IgD-negative memory B cell (primary cell): ENCODE data around the gene NCKAP5. TPM values are rescaled to one million over a fixed set of nuclear protein-coding genes. Genes with fewer than 3 reads are reported as not detected.

Source experiments
- H3K27ac Mint-ChIP-seq, 3 donors: one replicate each; pipeline ENCODE4 v1.8.0; 2020 to 2022; ENCODE audit warnings: mild to moderate bottlenecking in 3 of 3, mixed read lengths in 3 of 3, moderate library complexity in 1 of 3
- H3K27me3 Mint-ChIP-seq: one replicate; pipeline ENCODE4 v1.8.0; 2021; ENCODE audit warnings: mixed read lengths
- H3K36me3 Mint-ChIP-seq: one replicate; pipeline ENCODE4 v1.8.0; 2020; ENCODE audit warnings: mild to moderate bottlenecking, mixed read lengths
- H3K4me1 Mint-ChIP-seq, 3 donors: one replicate each; pipeline ENCODE4 v1.8.0; 2020 to 2022; ENCODE audit warnings: mixed read lengths in 3 of 3, mild to moderate bottlenecking in 1 of 3
- H3K4me3 Mint-ChIP-seq, 4 donors: one replicate each; pipeline ENCODE4 v1.8.0; 2020 to 2022; ENCODE audit warnings: mild to moderate bottlenecking in 4 of 4, mixed read lengths in 4 of 4, moderate library complexity in 3 of 4
- H3K9me3 Mint-ChIP-seq, 3 donors: one replicate each; pipeline ENCODE4 v1.8.0; 2020 to 2021; ENCODE audit warnings: mixed read lengths in 3 of 3, mild to moderate bottlenecking in 1 of 3
- polyA plus RNA-seq: library from polyadenylated mRNA; unstranded; fragments of 300-500 nt; fragmentation: Illumina TruSeq; gene quantifications from one replicate; pipeline ENCODE4 v1.2.3, GENCODE V29; 2021

The NCKAP5 gene
- polyA plus RNA-seq, 1 donor from 2014 or later = not detected

DNA sequence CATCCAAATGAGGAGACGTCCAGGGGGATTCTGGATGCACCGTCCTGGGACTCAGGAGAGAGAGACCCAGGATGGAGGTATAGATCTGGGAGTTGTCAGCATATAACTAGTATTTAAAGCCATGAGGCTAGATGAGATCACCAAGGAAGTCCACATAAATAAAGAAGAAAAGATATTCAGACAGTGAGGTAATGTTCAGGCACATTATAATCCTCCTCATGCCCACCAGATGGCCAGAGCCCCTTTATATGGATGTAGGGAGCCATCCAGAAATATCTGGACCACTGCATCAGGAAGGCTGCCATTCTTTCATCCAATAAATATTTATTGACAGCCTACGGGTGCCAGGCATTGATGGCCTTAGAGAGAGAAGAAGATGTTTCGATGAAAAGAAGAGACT lies 21.2 kb upstream of the NCKAP5 start:
- Mint-ChIP-seq H3K9me3 (no peaks in the 10 kb centered on the region), H3K27me3 (peaks cover 14% of the 10 kb centered on the region), H3K36me3 (no peaks in the 10 kb centered on the region), H3K4me1 (peaks cover 0 to 3% (median 0%) of the 10 kb centered on the region in 3 donors), H3K27ac (no peak overlapping the region), H3K4me3 (no peak overlapping the region)

DNA sequence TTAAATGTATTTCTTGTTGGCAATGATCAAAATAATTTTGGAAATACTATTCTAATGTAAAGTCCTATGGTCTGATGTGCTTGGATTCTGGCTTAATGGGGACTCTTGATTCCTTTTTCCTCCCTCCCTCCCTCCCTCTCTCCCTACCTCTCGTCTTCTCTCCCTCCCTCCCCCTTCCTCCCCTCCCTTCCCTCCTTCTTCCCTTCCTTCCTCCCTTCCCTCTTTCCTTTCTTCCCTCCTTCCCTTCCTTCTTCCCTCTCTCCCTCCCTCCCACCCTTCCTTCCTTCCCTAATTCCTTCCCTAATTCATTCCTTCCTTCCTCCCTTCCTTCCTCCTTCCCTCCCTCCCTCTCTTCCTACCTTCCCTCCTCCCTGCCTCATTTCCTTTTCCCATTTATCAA lies 19.9 kb upstream of the NCKAP5 start:
- Mint-ChIP-seq H3K27me3 (peaks cover 13% of the 10 kb centered on the region), H3K36me3 (no peaks in the 10 kb centered on the region), H3K27ac (no peak overlapping the region), H3K9me3 (no peaks in the 10 kb centered on the region), H3K4me3 (no peak overlapping the region), H3K4me1 (peaks cover 0 to 3% (median 0%) of the 10 kb centered on the region in 3 donors)

DNA sequence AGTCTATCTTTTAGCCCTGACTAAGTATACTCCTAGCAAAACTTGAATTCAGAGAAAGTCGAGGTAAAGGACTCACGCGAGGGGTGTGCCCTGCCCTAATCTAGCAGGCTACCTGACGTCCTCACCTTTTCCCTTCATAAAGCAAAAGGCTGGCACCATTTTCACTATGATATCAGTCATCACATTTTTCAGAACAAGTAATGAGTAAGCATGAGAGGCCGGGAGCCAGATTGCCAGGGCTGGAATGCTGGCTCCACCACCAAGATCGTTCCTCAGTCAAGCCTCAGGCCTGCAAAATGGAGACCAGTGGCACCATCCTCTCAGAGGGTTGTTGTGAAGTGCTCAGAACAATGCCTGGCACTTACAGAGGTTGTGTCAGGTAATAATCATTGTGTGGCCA lies 18.7 kb upstream of the NCKAP5 start:
- no peak overlapping the region for H3K27ac Mint-ChIP-seq
- no peaks in the 10 kb centered on the region for H3K9me3 Mint-ChIP-seq
- H3K4me3 Mint-ChIP-seq = no peak overlapping the region
- H3K36me3 Mint-ChIP-seq = no peaks in the 10 kb centered on the region
- peaks cover 11% of the 10 kb centered on the region for H3K27me3 Mint-ChIP-seq
- peaks cover 0 to 3% (median 0%) of the 10 kb centered on the region in 3 donors for H3K4me1 Mint-ChIP-seq

GRCh38 chr2:133581010-133581760 lies 12.9 kb upstream of the NCKAP5 start:
- Mint-ChIP-seq H3K4me1 (no peaks in the 10 kb centered on the region), H3K4me3 (no peak overlapping the region), H3K27ac (no peak overlapping the region), H3K36me3 (no peaks in the 10 kb centered on the region), H3K27me3 (no peaks in the 10 kb centered on the region), H3K9me3 (no peaks in the 10 kb centered on the region)

GRCh38 chr2:133579274-133579673 lies 11.0 kb upstream of the NCKAP5 start:
- Mint-ChIP-seq H3K27ac (no peak overlapping the region), H3K27me3 (no peaks in the 10 kb centered on the region), H3K36me3 (no peaks in the 10 kb centered on the region), H3K9me3 (no peaks in the 10 kb centered on the region), H3K4me3 (no peak overlapping the region), H3K4me1 (no peaks in the 10 kb centered on the region)

- no peak overlapping the region for H3K4me3 Mint-ChIP-seq
- no peaks in the 10 kb centered on the region for H3K4me1 Mint-ChIP-seq
- H3K9me3 Mint-ChIP-seq = no peaks in the 10 kb centered on the region
- H3K36me3 Mint-ChIP-seq = no peaks in the 10 kb centered on the region
- H3K27ac Mint-ChIP-seq = no peak overlapping the region
- H3K27me3 Mint-ChIP-seq = no peaks in the 10 kb centered on the region
Measured at GRCh38 chr2:133576714-133577113, 8.5 kb upstream of the NCKAP5 start.

GRCh38 chr2:133574620-133575019 lies 6.4 kb upstream of the NCKAP5 start:
- H3K9me3 Mint-ChIP-seq = no peaks in the 10 kb centered on the region
- H3K4me3 Mint-ChIP-seq = no peak overlapping the region
- no peaks in the 10 kb centered on the region for H3K27me3 Mint-ChIP-seq
- no peaks in the 10 kb centered on the region for H3K4me1 Mint-ChIP-seq
- no peak overlapping the region for H3K27ac Mint-ChIP-seq
- H3K36me3 Mint-ChIP-seq = no peaks in the 10 kb centered on the region

GRCh38 chr2:133574186-133574585 lies 5.9 kb upstream of the NCKAP5 start:
- H3K36me3 Mint-ChIP-seq = no peaks in the 10 kb centered on the region
- no peaks in the 10 kb centered on the region for H3K9me3 Mint-ChIP-seq
- no peak overlapping the region for H3K4me3 Mint-ChIP-seq
- no peaks in the 10 kb centered on the region for H3K27me3 Mint-ChIP-seq
- H3K4me1 Mint-ChIP-seq = no peaks in the 10 kb centered on the region
- no peak overlapping the region for H3K27ac Mint-ChIP-seq

DNA sequence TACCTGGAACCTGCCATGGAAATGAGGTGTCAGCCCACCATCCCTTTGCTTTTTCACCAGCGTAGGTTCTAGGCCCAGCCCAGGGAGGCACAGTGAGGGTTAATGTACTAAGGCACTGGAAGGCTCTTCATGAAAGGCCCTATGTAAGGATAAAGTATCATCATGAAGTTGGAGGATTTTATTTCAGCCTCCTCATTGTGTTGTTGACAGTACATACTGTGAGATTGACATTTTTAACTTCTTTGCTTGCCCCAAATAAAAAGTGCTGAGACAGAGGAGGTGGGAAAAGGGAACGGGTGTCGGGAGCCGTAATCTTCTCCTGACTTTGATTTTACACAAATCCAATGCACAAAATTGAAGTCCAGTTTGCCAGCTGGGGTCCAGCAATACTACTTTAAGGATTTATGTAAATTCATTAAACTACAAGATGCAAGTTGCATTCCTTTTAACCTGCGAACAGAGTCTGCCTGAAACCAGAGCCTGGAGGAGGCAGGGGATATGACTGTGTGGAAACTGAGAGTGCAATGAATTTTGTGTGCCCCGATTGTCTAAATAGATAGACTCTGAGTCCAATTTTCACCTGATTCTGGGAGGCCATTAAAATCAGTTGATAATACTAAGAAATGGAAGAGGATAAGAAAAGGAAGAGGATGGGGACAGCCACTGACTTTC lies 5.4 kb upstream of the NCKAP5 start:
- no peak overlapping the region for H3K4me3 Mint-ChIP-seq
- no peaks in the 10 kb centered on the region for H3K36me3 Mint-ChIP-seq
- no peaks in the 10 kb centered on the region for H3K27me3 Mint-ChIP-seq
- H3K27ac Mint-ChIP-seq = no peak overlapping the region
- no peaks in the 10 kb centered on the region for H3K9me3 Mint-ChIP-seq
- no peaks in the 10 kb centered on the region for H3K4me1 Mint-ChIP-seq

DNA sequence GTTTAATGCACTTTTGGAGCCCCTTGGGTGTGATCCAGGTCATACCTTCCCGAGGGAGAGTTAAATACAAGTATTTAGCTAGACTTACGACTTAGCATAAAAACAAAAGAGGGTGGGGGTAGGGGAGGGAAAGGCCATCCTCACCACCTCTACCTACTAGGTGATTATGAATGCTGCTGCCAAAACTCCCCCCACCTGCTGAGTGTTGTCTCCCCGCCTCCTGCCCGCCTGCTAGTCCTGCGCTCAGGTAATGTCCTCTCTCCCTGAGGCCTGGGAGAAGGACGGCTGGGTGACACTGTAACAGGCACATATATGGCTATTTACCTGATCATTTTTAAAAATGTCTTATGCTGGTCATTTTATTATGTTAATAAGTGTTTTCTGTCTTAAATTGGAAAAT lies 3.0 kb upstream of the NCKAP5 start:
- H3K36me3 Mint-ChIP-seq = no peaks in the 10 kb centered on the region
- no peaks in the 10 kb centered on the region for H3K9me3 Mint-ChIP-seq
- H3K27me3 Mint-ChIP-seq = peaks cover 8% of the 10 kb centered on the region
- H3K4me1 Mint-ChIP-seq = no peaks in the 10 kb centered on the region
- H3K4me3 Mint-ChIP-seq = no peak overlapping the region
- no peak overlapping the region for H3K27ac Mint-ChIP-seq

- H3K4me3 Mint-ChIP-seq = no peak overlapping the region
Measured at GRCh38 chr2:133570542-133570941, 2.3 kb upstream of the NCKAP5 start.

DNA sequence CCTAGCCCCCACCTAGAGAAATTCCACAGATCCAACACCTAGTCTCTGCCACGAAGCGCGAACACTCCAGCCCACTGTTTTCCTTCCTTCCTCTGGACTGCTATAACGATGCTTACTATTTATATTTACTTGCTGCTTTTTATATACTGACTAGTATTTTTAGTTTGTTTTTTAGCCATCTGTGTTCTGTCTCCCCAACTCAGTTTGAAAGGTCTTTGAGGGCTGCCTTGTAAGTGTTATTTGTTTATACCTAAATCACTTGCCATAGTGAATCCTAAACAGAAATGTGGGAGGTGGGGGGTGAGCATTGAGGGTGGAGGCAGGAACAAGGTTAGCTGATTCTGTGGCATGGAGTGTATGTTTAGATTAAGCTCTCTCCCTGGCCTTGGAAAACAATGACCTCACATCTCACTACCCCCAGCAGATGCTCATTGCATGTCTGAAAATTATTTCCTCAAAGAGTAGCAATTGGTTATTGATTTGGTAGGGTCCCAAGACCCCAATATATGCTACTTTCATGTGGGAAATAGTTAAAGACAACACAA lies 1.1 kb upstream of the NCKAP5 start:
- Mint-ChIP-seq H3K4me3 (no peak overlapping the region), H3K4me1 (no peaks in the 10 kb centered on the region), H3K27me3 (peaks cover 13% of the 10 kb centered on the region), H3K9me3 (peaks cover 0 to 3% (median 0%) of the 10 kb centered on the region in 3 donors), H3K27ac (no peak overlapping the region), H3K36me3 (no peaks in the 10 kb centered on the region)

More at GRCh38 chr2:133570542-133570941, 2.3 kb upstream of the NCKAP5 start:
- Mint-ChIP-seq H3K9me3 (peaks cover 0 to 3% (median 0%) of the 10 kb centered on the region in 3 donors), H3K27me3 (peaks cover 13% of the 10 kb centered on the region), H3K4me1 (no peaks in the 10 kb centered on the region), H3K27ac (no peak overlapping the region), H3K36me3 (no peaks in the 10 kb centered on the region)

DNA sequence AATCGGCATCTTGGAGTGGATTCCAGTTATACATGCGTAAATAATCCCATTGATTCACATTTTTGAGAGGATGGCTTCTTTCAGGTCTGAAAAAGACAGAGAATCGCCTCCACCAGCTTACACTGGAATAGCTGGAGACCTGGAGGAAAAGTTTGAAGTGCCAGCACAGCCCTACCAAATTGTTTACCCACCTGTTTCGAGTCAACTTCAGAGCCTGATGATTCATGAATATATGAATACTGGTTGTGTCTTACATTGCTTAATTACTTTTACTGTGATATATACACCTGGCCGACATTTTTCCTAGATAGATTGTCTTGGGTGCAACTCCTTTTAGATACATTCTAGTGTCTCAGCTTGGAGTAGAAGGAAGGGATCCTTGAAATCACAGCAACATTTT lies 335 bp upstream of the NCKAP5 start:
- Mint-ChIP-seq H3K4me1 (no peaks in the 10 kb centered on the region), H3K4me3 (no peak overlapping the region), H3K27me3 (peaks cover 13% of the 10 kb centered on the region), H3K9me3 (peaks cover 0 to 3% (median 0%) of the 10 kb centered on the region in 3 donors), H3K36me3 (no peaks in the 10 kb centered on the region), H3K27ac (no peak overlapping the region)

DNA sequence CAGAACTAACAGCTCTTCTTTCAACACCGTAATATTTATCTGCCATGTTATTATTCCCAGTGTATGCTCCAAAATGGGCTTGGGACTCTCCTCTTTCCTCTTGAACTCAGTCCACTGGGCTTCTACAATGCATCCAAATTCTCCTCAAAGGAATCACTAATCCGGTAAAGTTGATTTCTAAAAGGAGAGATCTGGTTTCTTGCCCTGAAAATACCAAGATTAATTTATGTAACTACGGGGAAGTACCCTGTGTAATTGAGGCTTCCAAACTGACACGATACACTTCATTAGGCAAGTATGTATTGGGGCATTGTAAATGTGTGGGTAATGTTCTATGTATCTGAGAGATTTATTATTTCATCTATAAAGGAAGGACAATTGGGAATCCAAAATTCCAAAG lies 5.7 kb downstream of the NCKAP5 start:
- no peaks in the 10 kb centered on the region for H3K4me1 Mint-ChIP-seq

DNA sequence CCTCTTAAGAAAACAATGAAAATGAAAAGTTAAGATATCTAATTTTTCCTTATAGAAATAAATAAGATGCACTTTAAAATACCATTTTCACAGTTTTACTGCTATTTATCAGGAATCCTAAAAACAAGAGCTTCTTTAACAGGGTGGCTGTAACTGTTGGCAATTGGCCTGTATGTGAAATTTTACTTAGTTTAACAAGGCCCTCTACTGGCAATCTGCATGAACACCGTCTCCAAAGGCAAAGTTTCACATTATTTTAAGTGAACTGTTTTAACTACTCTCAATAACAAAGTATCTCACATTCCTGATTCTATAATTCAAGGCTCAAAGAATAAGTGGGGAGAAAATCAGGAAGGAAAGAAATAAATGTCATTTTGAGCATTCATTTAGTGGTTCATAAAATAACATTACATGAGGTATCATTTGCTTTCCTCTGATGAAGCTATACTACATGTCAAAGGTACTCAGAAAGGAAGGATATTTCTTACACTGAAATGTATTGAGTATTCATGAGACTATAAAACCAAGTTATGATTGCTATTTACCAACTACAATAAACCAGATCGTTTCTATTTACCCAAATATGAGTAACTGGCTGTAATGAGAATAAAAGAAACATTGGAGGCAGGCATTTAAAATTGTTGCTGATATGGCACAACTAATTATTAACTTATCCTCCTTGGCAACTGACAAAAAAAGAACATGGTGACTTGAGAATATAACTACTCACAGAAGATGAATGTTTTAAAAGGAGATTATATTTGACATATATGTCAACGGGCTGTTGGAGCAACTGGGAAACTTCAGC lies 7.0 kb downstream of the NCKAP5 start:
- Mint-ChIP-seq H3K36me3 (no peaks in the 10 kb centered on the region), H3K27me3 (peaks cover 4% of the 10 kb centered on the region), H3K4me3 (no peak overlapping the region), H3K27ac (no peak overlapping the region), H3K9me3 (peaks cover 0 to 3% (median 2%) of the 10 kb centered on the region in 3 donors), H3K4me1 (no peaks in the 10 kb centered on the region)

More for the DNA sequence above, 5.7 kb downstream of the NCKAP5 start:
- no peak overlapping the region for H3K4me3 Mint-ChIP-seq
- H3K36me3 Mint-ChIP-seq = no peaks in the 10 kb centered on the region
- peaks cover 0 to 3% (median 0%) of the 10 kb centered on the region in 3 donors for H3K9me3 Mint-ChIP-seq
- no peak overlapping the region for H3K27ac Mint-ChIP-seq
- H3K27me3 Mint-ChIP-seq = peaks cover 9% of the 10 kb centered on the region
